ENCODE results near the gene HS3ST5.

- TF ChIP-seq CTCF (IDR thresholded peaks at IDR 0.05), result no peak
- no peak for TF ChIP-seq EP300 (IDR thresholded peaks at IDR 0.05)
Measured at GRCh38 chr6:114092943-114093342, 249.9 kb downstream of the HS3ST5 start.

Data from ovary (tissue), 3 donors.